ENCODE results near the gene PTPRN2. TPM values are rescaled to one million over a fixed set of nuclear protein-coding genes. Genes with fewer than 3 reads are reported as not detected.

PTPRN2 gene
- total RNA-seq, 4 donors from 2014 or later, result 2.0 to 9.5 (median 2.6) TPM

GRCh38 chr7:157889480-157889879 is 698.1 kb downstream of the PTPRN2 start:
- ATAC-seq (ENCODE audit: low FRiP score), result no peak

GRCh38 chr7:157888579-157888978 is 699.0 kb downstream of the PTPRN2 start:
- no peak for DNase-seq (ENCODE audit: low spot score)
- no peak for TF ChIP-seq CTCF (IDR thresholded peaks at IDR 0.05)
- ATAC-seq (ENCODE audit: low FRiP score), result no peak

More at GRCh38 chr7:157889480-157889879, 698.1 kb downstream of the PTPRN2 start:
- no peak for TF ChIP-seq CTCF (IDR thresholded peaks at IDR 0.05)
- DNase-seq (ENCODE audit: low spot score), result no peak

GRCh38 chr7:157887400-157887799 is 700.2 kb downstream of the PTPRN2 start:
- TF ChIP-seq CTCF (IDR thresholded peaks at IDR 0.05), result no peak

DNA sequence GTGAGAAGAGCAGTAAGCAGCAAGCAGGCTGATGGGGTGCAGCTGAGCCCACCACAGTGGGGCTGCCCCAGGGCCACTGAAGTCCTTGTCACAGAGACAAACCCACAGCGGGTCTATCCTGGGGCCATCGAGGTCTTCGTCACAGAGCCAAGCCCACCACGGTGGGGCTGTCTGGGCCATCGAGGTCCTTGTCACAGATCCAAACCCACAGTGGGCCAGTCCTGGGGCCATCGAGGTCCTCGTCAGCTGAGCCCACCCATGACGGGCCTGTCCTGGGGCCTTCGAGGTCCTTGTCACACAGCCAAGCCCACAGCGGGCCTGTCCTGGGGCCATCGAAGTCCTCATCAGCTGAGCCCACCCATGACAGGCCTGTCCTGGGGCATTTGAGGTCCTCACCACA is 700.9 kb downstream of the PTPRN2 start:
- DNase-seq (ENCODE audit: low spot score), result no peak
- no peak for TF ChIP-seq CTCF (IDR thresholded peaks at IDR 0.05)
- ATAC-seq (ENCODE audit: low FRiP score), result no peak

More at GRCh38 chr7:157887400-157887799, 700.2 kb downstream of the PTPRN2 start:
- no peak for ATAC-seq (ENCODE audit: low FRiP score)
- no peak for DNase-seq (ENCODE audit: low spot score)

GRCh38 chr7:157886266-157886665 is 701.4 kb downstream of the PTPRN2 start:
- TF ChIP-seq CTCF (IDR thresholded peaks at IDR 0.05), result no peak
- DNase-seq (ENCODE audit: low spot score), result no peak
- ATAC-seq (ENCODE audit: low FRiP score), result no peak

DNA sequence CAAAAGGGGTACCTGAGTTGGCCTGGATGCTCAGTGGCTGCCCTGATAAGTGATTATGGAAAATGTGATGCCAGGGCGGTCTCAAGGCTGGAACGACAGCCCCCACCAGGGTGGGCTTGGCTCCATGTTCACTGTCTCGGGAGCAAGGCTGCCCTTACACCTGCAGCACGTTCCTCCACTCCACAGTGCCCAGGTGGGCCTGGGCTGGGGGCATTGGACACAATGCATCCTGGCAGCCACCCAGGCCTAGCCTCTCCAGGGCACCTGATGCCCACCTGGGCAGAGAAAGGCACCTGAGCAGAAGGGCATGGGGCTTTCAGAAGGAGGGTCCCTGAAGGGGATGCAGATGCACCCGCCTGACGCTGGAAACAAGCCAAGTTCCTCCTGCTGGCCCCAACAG is 702.5 kb downstream of the PTPRN2 start:
- no peak for TF ChIP-seq CTCF (IDR thresholded peaks at IDR 0.05)
- ATAC-seq (ENCODE audit: low FRiP score) (no peak), DNase-seq (ENCODE audit: low spot score) (no peak)

DNA sequence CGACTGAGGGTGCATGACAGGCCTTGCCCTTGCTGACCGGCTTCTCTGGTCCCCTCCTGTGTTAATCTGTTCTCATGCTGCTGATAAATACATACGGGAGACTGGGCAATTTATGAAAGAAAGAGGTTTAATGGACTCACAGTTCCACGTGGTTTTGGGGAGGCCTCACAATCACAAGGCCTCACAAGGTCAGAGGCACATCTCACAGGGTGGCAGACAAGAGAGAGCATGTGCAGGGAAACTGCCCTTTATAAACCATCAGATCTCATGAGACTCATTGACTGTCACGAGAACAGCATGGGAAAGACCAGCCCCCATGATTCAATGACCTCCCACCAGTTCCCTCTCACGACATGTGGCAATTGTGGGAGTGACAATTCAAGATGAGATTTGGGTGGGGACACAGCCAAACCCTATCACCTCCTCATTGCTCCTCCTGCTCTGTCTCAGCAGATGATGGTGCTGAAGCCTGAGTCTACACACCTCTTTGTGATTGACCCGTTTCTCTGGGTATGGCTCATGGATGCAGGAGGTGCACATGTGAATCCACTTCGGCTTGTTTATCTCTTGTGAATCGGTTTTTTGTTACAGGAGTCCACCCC is 703.1 kb downstream of the PTPRN2 start:
- no peak for ATAC-seq (ENCODE audit: low FRiP score)
- no peak for DNase-seq (ENCODE audit: low spot score)
- no peak for TF ChIP-seq CTCF (IDR thresholded peaks at IDR 0.05)

All from omental fat pad (tissue), 4 donors.